K562 (cell line): ENCODE measurements around the gene RAB5A. TPM values are rescaled to one million over a fixed set of nuclear protein-coding genes. Genes with fewer than 3 reads are reported as not detected.

Experiments
- ARID2 ChIP-seq: fragments of 450-650 bp; IDR thresholded peaks from 2 replicates; pipeline ENCODE4 v1.6.1; 2017; ENCODE audit warnings: antibody characterized with exemption, mild to moderate bottlenecking
- E2F1 ChIP-seq: sonication (generic); formaldehyde crosslinking; IDR thresholded peaks from 2 replicates; pipeline ENCODE4 v1.8.1; 2023; ENCODE audit warnings: mild to moderate bottlenecking, missing genetic modification reagents, moderate library complexity
- ERF ChIP-seq: fragments of 450-650 bp; formaldehyde crosslinking; IDR thresholded peaks from 2 replicates; pipeline ENCODE4 v1.4.0; 2020; ENCODE audit warnings: mild to moderate bottlenecking, mixed read lengths
- HIVEP1 ChIP-seq: fragments of 250-450 bp; sonication (Bioruptor Pico); IDR thresholded peaks from 2 replicates; pipeline ENCODE4 v1.4.0; 2020; ENCODE audit warnings: mild to moderate bottlenecking
- MCM2 ChIP-seq: fragments of 450-650 bp; IDR thresholded peaks from 2 replicates; pipeline ENCODE4 v1.6.1; 2017; ENCODE audit warnings: low read depth, mild to moderate bottlenecking
- NBN ChIP-seq: fragments of 450-650 bp; IDR thresholded peaks from 2 replicates; pipeline ENCODE4 v1.6.1; 2016; ENCODE audit warnings: low read depth, mild to moderate bottlenecking
- TRIM24 ChIP-seq, 2 experiments: fragments of 450-650 bp; IDR thresholded peaks; 2 replicates each; pipeline ENCODE4 v1.6.1; 2016
- VEZF1 ChIP-seq: fragments of 200-800 bp; sonication (Bioruptor generic); IDR thresholded peaks from 2 replicates; pipeline ENCODE4 v1.6.1; 2017; ENCODE audit warnings: missing genetic modification characterization, missing compliant biosample characterization
- ZBTB7A ChIP-seq: IDR thresholded peaks from 2 replicates; pipeline ENCODE4 v1.6.1; 2011; ENCODE audit warnings: low read depth, mild to moderate bottlenecking, low read length, moderate library complexity, borderline replicate concordance; ENCODE audit not compliant: control insufficient read depth
- ZNF253 ChIP-seq: fragments of 250-450 bp; sonication (Bioruptor Pico); conservative IDR thresholded peaks from 2 replicates; pipeline ENCODE4 v1.6.1; 2021; ENCODE audit warnings: mild to moderate bottlenecking
- ZNF407 ChIP-seq: fragments of 450-650 bp; IDR thresholded peaks from 2 replicates; pipeline ENCODE4 v1.6.1; 2016; ENCODE audit warnings: low read depth
- polyA plus RNA-seq, 8 experiments: library from polyadenylated mRNA; depleted of rRNA in 4 of 8; stranded (reverse) in 5 of 8; unstranded in 3 of 8; fragments of >200 nt; fragmentation: Nextera tagmentation in 2 of 8; fragmentation: Illumina TruSeq in 1 of 8; extraction: Ambion mirVana in 2 of 8; extraction: Trizol in 1 of 8; gene quantifications; 2 replicates each; pipeline versions ENCODE4 v1.2.1 to v1.2.3, GENCODE V29; 2011 to 2014; ENCODE audit warnings: inconsistent platforms in 1 of 8, missing spikeins in 1 of 8
- total RNA-seq, 7 experiments: library from RNA; depleted of rRNA in 6 of 7; stranded (reverse); fragments of >200 nt in 6 of 7; fragmentation: Illumina TruSeq in 2 of 7; extraction: Trizol in 2 of 7; gene quantifications; 2 replicates each; pipeline versions ENCODE4 v1.2.1 to v1.2.3, GENCODE V29; 2011 to 2021; ENCODE audit warnings: low replicate concordance in 1 of 7
- TF ChIP-seq, protein P1 (sequence below), 2 experiments: IDR thresholded peaks in 1 of 2; conservative IDR thresholded peaks in 1 of 2; 2 replicates each; pipeline ENCODE4 v1.6.1; 2016; ENCODE audit warnings: low read depth in 2 of 2, mild to moderate bottlenecking in 1 of 2, missing compliant biosample characterization in 1 of 2, missing genetic modification characterization in 1 of 2, moderate library complexity in 1 of 2
- TF ChIP-seq, protein P2 (sequence below): IDR thresholded peaks from 2 replicates; pipeline ENCODE4 v1.6.1; 2011; ENCODE audit not compliant: insufficient read length; ENCODE audit errors: extremely low read depth

The RAB5A gene
- total and polyA plus RNA-seq, 9 of the 15 experiments (the other 6 are each of a cell fraction or from before 2014, with no cell fraction given), result 28.3 to 64.2 (median 49.0) TPM

- TF ChIP-seq HIVEP1 (CRISPR knock-in tag) (no peak), NBN (peak; percentile 97), ARID2 (no peak), ZNF253 (CRISPR knock-in tag) (no peak), ERF (CRISPR knock-in tag) (no peak), E2F1 (CRISPR knock-in tag) (no peak), VEZF1 (CRISPR knock-in tag) (peak; percentile 75), ZBTB7A (no peak), MCM2 (no peak), ZNF407 (no peak), TRIM24 (IDR thresholded peaks at IDR 0.05) (peak; percentile 93 to 96)
- TF ChIP-seq, protein P1, sequence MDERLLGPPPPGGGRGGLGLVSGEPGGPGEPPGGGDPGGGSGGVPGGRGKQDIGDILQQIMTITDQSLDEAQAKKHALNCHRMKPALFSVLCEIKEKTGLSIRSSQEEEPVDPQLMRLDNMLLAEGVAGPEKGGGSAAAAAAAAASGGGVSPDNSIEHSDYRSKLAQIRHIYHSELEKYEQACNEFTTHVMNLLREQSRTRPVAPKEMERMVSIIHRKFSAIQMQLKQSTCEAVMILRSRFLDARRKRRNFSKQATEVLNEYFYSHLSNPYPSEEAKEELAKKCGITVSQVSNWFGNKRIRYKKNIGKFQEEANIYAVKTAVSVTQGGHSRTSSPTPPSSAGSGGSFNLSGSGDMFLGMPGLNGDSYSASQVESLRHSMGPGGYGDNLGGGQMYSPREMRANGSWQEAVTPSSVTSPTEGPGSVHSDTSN (CRISPR knock-in tag; IDR thresholded peaks at IDR 0.05; ENCODE audit: low read depth), result peak; percentile 63
- TF ChIP-seq, protein P1 (tag; conservative IDR thresholded peaks at IDR 0.05; ENCODE audit: low read depth), result peak; percentile 97
- TF ChIP-seq, protein P2, sequence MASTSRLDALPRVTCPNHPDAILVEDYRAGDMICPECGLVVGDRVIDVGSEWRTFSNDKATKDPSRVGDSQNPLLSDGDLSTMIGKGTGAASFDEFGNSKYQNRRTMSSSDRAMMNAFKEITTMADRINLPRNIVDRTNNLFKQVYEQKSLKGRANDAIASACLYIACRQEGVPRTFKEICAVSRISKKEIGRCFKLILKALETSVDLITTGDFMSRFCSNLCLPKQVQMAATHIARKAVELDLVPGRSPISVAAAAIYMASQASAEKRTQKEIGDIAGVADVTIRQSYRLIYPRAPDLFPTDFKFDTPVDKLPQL, result no peak
Observed at GRCh38 chr3:20022954-20023622, 76.2 kb downstream of the RAB5A start (continued).
